ENCODE measurements around the gene MMP7. TPM values are rescaled to one million over a fixed set of nuclear protein-coding genes. Genes with fewer than 3 reads are reported as not detected.

Gene MMP7, protein sequence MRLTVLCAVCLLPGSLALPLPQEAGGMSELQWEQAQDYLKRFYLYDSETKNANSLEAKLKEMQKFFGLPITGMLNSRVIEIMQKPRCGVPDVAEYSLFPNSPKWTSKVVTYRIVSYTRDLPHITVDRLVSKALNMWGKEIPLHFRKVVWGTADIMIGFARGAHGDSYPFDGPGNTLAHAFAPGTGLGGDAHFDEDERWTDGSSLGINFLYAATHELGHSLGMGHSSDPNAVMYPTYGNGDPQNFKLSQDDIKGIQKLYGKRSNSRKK
- polyA plus RNA-seq (2013): not detected in 2 replicates

GRCh38 chr11:102530558-102530957 lies at the start of gene MMP7:
MMP7 (minus strand) TSS chr11:102530747; CDS start chr11:102530700, 47 bp downstream.
- Histone ChIP-seq H3K4me2 (ENCODE audit: low read length) (no peak within 1 kb of the TSS), H4K12ac (ENCODE audit: low read depth, low read length) (no peak within 1 kb of the TSS), H3K9me3 (ENCODE audit: insufficient read depth, low read depth, low read length) (no peaks in the 10 kb centered on the region), H2AK5ac (ENCODE audit: low read length) (no peak within 1 kb of the TSS), H2BK5ac (ENCODE audit: low read depth, low read length, poor library complexity) (no peak within 1 kb of the TSS), H3K27me3 (ENCODE audit: insufficient read depth, low read length) (no peaks in the 10 kb centered on the region), H3K9ac (ENCODE audit: low read length) (no peak within 1 kb of the TSS), H3K36me3 (ENCODE audit: control insufficient read depth in 1 of 2, insufficient read depth in 2 of 2, low read length in 2 of 2) (no peaks in the 10 kb centered on the region), H3K79me1 (ENCODE audit: low read length) (no peaks in the 10 kb centered on the region), H3K18ac (ENCODE audit: low read length) (no peak within 1 kb of the TSS), H3K27ac (ENCODE audit: low read depth, low read length) (no peak within 1 kb of the TSS), H2BK120ac (ENCODE audit: insufficient read depth, low read length, poor library complexity) (no peak within 1 kb of the TSS), H3K4me1 (ENCODE audit: control insufficient read depth in 1 of 2, insufficient read depth in 2 of 2, low read length in 2 of 2) (no peaks in the 10 kb centered on the region), H4K91ac (ENCODE audit: low read depth, low read length) (no peak within 1 kb of the TSS), H3K4ac (ENCODE audit: low read depth, low read length) (no peak within 1 kb of the TSS), H3K4me3 (ENCODE audit: low read depth, low read length) (no peak within 1 kb of the TSS), H3K14ac (ENCODE audit: low read length) (no peak within 1 kb of the TSS), H3K79me2 (ENCODE audit: control insufficient read depth, insufficient read depth, low read length, poor library complexity) (no peaks in the 10 kb centered on the region), H2AFZ (ENCODE audit: insufficient read depth, low read length, poor library complexity) (no peak within 1 kb of the TSS), H3K23ac (ENCODE audit: low read length) (no peak within 1 kb of the TSS), H4K8ac (ENCODE audit: low read depth, low read length) (no peak within 1 kb of the TSS), H2BK12ac (ENCODE audit: low read length) (no peak within 1 kb of the TSS)
- no CpG with 5 or more reads among the region's 8 CpGs for WGBS (ENCODE audit: extremely low coverage, insufficient coverage, insufficient read length)
- no peak for DNase-seq

DNA sequence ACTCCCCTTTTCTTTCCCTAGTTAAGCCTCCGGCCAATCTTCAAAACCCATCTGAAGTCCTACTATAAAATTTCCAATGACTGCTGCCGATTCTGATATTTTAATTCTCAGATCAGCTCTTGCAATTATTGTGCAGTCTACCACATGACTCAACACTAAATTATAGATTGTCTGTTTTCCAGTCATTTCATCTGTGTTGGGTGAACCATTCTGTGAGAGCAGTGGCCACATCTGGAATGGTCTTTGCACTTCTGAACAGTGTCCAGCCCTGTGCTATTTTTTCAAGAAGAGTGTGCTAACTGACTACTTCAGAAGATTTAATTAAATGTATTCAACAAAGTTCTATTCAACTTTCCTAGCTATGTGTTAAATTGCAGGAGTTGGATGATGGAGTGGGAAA lies 47.2 kb upstream of the MMP7 start:
- Histone ChIP-seq H4K91ac (ENCODE audit: low read depth, low read length) (no peak overlapping the region), H4K8ac (ENCODE audit: low read depth, low read length) (no peak overlapping the region), H3K14ac (ENCODE audit: low read length) (no peak overlapping the region), H3K4me2 (ENCODE audit: low read length) (no peak overlapping the region), H3K4ac (ENCODE audit: low read depth, low read length) (no peak overlapping the region), H3K9me3 (ENCODE audit: insufficient read depth, low read depth, low read length) (no peaks in the 10 kb centered on the region), H3K79me2 (ENCODE audit: control insufficient read depth, insufficient read depth, low read length, poor library complexity) (no peaks in the 10 kb centered on the region), H4K12ac (ENCODE audit: low read depth, low read length) (no peak overlapping the region), H3K9ac (ENCODE audit: low read length) (no peak overlapping the region), H3K27me3 (ENCODE audit: insufficient read depth, low read length) (no peaks in the 10 kb centered on the region), H3K79me1 (ENCODE audit: low read length) (no peaks in the 10 kb centered on the region), H3K4me1 (ENCODE audit: control insufficient read depth in 1 of 2, insufficient read depth in 2 of 2, low read length in 2 of 2) (no peaks in the 10 kb centered on the region), H2BK120ac (ENCODE audit: insufficient read depth, low read length, poor library complexity) (no peak overlapping the region), H2BK12ac (ENCODE audit: low read length) (no peak overlapping the region), H2AK5ac (ENCODE audit: low read length) (no peak overlapping the region), H3K27ac (ENCODE audit: low read depth, low read length) (no peak overlapping the region), H3K18ac (ENCODE audit: low read length) (no peak overlapping the region), H3K23ac (ENCODE audit: low read length) (no peak overlapping the region), H3K36me3 (ENCODE audit: control insufficient read depth in 1 of 2, insufficient read depth in 2 of 2, low read length in 2 of 2) (no peaks in the 10 kb centered on the region), H2BK5ac (ENCODE audit: low read depth, low read length, poor library complexity) (no peak overlapping the region), H3K4me3 (ENCODE audit: low read depth, low read length) (no peak overlapping the region), H2AFZ (ENCODE audit: insufficient read depth, low read length, poor library complexity) (no peak overlapping the region)
- no peak for DNase-seq
- WGBS (ENCODE audit: extremely low coverage, insufficient coverage, insufficient read length): no CpG with 5 or more reads among the region's 2 CpGs

DNA sequence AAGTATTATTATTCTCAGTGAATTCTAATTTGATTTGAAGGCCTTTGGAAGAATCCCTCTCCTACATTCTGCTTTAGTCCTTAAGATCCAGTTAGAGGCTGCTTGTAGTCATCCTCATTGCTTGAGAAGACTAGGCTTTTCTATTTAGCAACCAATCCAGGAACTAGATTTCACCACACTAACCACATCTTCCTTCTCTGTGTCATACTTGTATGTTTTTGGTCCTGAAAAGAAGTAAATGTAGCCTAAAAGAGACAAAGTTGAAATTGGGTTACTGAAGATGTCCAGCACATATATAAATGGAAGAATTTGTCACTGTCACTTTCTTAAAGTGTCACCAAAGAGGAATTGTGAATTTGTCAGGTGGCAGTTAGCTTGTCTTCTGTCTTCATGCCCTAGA lies 46.6 kb upstream of the MMP7 start:
- Histone ChIP-seq H3K23ac (ENCODE audit: low read length) (no peak overlapping the region), H4K8ac (ENCODE audit: low read depth, low read length) (no peak overlapping the region), H3K14ac (ENCODE audit: low read length) (no peak overlapping the region), H3K4me1 (ENCODE audit: control insufficient read depth in 1 of 2, insufficient read depth in 2 of 2, low read length in 2 of 2) (no peaks in the 10 kb centered on the region), H3K79me2 (ENCODE audit: control insufficient read depth, insufficient read depth, low read length, poor library complexity) (no peaks in the 10 kb centered on the region), H3K18ac (ENCODE audit: low read length) (no peak overlapping the region), H3K4me2 (ENCODE audit: low read length) (no peak overlapping the region), H3K4me3 (ENCODE audit: low read depth, low read length) (no peak overlapping the region), H2BK5ac (ENCODE audit: low read depth, low read length, poor library complexity) (no peak overlapping the region), H3K27me3 (ENCODE audit: insufficient read depth, low read length) (no peaks in the 10 kb centered on the region), H3K79me1 (ENCODE audit: low read length) (no peaks in the 10 kb centered on the region), H2BK12ac (ENCODE audit: low read length) (no peak overlapping the region), H4K12ac (ENCODE audit: low read depth, low read length) (no peak overlapping the region), H2AK5ac (ENCODE audit: low read length) (no peak overlapping the region), H3K36me3 (ENCODE audit: control insufficient read depth in 1 of 2, insufficient read depth in 2 of 2, low read length in 2 of 2) (no peaks in the 10 kb centered on the region), H4K91ac (ENCODE audit: low read depth, low read length) (no peak overlapping the region), H3K27ac (ENCODE audit: low read depth, low read length) (no peak overlapping the region), H2AFZ (ENCODE audit: insufficient read depth, low read length, poor library complexity) (no peak overlapping the region), H3K4ac (ENCODE audit: low read depth, low read length) (no peak overlapping the region), H3K9ac (ENCODE audit: low read length) (no peak overlapping the region), H3K9me3 (ENCODE audit: insufficient read depth, low read depth, low read length) (no peaks in the 10 kb centered on the region), H2BK120ac (ENCODE audit: insufficient read depth, low read length, poor library complexity) (no peak overlapping the region)
- no peak for DNase-seq

- no peaks in the 10 kb centered on the region for H3K27me3 ChIP-seq (ENCODE audit: insufficient read depth, low read length)
- WGBS (ENCODE audit: extremely low coverage, insufficient coverage, insufficient read length): no CpG with 5 or more reads among the region's 3 CpGs
- H3K14ac ChIP-seq (ENCODE audit: low read length): no peak overlapping the region
- H2BK120ac ChIP-seq (ENCODE audit: insufficient read depth, low read length, poor library complexity): no peak overlapping the region
- H2AFZ ChIP-seq (ENCODE audit: insufficient read depth, low read length, poor library complexity): no peak overlapping the region
- no peaks in the 10 kb centered on the region for H3K79me1 ChIP-seq (ENCODE audit: low read length)
- no peak overlapping the region for H4K8ac ChIP-seq (ENCODE audit: low read depth, low read length)
- no peak for DNase-seq
- no peak overlapping the region for H2BK5ac ChIP-seq (ENCODE audit: low read depth, low read length, poor library complexity)
- H4K12ac ChIP-seq (ENCODE audit: low read depth, low read length): no peak overlapping the region
- no peak overlapping the region for H3K18ac ChIP-seq (ENCODE audit: low read length)
- no peaks in the 10 kb centered on the region for H3K9me3 ChIP-seq (ENCODE audit: insufficient read depth, low read depth, low read length)
- no peaks in the 10 kb centered on the region for H3K4me1 ChIP-seq (ENCODE audit: control insufficient read depth in 1 of 2, insufficient read depth in 2 of 2, low read length in 2 of 2)
- H3K23ac ChIP-seq (ENCODE audit: low read length): no peak overlapping the region
- H4K91ac ChIP-seq (ENCODE audit: low read depth, low read length): no peak overlapping the region
- H3K4me3 ChIP-seq (ENCODE audit: low read depth, low read length): no peak overlapping the region
- no peaks in the 10 kb centered on the region for H3K36me3 ChIP-seq (ENCODE audit: control insufficient read depth in 1 of 2, insufficient read depth in 2 of 2, low read length in 2 of 2)
- no peaks in the 10 kb centered on the region for H3K79me2 ChIP-seq (ENCODE audit: control insufficient read depth, insufficient read depth, low read length, poor library complexity)
- H2BK12ac ChIP-seq (ENCODE audit: low read length): no peak overlapping the region
- no peak overlapping the region for H3K9ac ChIP-seq (ENCODE audit: low read length)
- H3K27ac ChIP-seq (ENCODE audit: low read depth, low read length): no peak overlapping the region
- H2AK5ac ChIP-seq (ENCODE audit: low read length): no peak overlapping the region
- H3K4ac ChIP-seq (ENCODE audit: low read depth, low read length): no peak overlapping the region
- no peak overlapping the region for H3K4me2 ChIP-seq (ENCODE audit: low read length)
Measured at GRCh38 chr11:102576350-102576749, 45.8 kb upstream of the MMP7 start.
